IMR-90 (cell line): Measurements from ENCODE around the gene LANCL3. TPM values are rescaled to one million over a fixed set of nuclear protein-coding genes. Genes with fewer than 3 reads are reported as not detected.

Experiments
- ATAC-seq: fragments of 200-7000 bp; cut with Tn5 transposase; 2 replicates; pipeline ENCODE4 v1.9.1; 2020; ENCODE audit warnings: low read depth, mild to moderate bottlenecking, moderate library complexity
- BruUV-seq: library from RNA; stranded (reverse); fragments of 400-500 nt; replicated peaks from 2 replicates; lab custom pipeline; 2021; lab: Mats Ljungman, UMichigan
- CTCF ChIA-PET: fragments of 300-600 bp; formaldehyde crosslinking; extraction: SDS; loops from one replicate; lab custom pipeline; 2021; ENCODE audit warnings: antibody characterized with exemption; lab: Yijun Ruan, JAX
- POLR2A ChIA-PET: fragments of 300-600 bp; sonication (Branson Sonifier 250); formaldehyde crosslinking; loops from one replicate; lab custom pipeline; 2022; ENCODE audit warnings: antibody characterized with exemption; ENCODE audit not compliant: unreplicated experiment; lab: Charles Lee
- DNase-seq: peaks from one replicate; pipeline ENCODE4 v3.0.0; 2013
- H2AFZ ChIP-seq: replicated peaks from 2 replicates; pipeline ENCODE3; 2013; ENCODE audit warnings: low read length, mild to moderate bottlenecking; ENCODE audit not compliant: poor library complexity
- H2AK5ac ChIP-seq: 2 replicates; pipeline ENCODE4 v1.6.1; 2013; ENCODE audit warnings: low read depth, low read length, inconsistent platforms
- H2AK9ac ChIP-seq: replicated peaks from 2 replicates; pipeline ENCODE3; 2013; ENCODE audit warnings: mild to moderate bottlenecking, low read depth, low read length, moderate library complexity; ENCODE audit not compliant: poor library complexity
- H2BK120ac ChIP-seq: 2 replicates; pipeline ENCODE4 v1.6.1; 2013; ENCODE audit warnings: low read depth, low read length, inconsistent platforms
- H2BK15ac ChIP-seq: 3 replicates; pipeline ENCODE4 v1.6.1; 2013; ENCODE audit warnings: low read depth, low read length, inconsistent platforms
- H2BK20ac ChIP-seq: 2 replicates; pipeline ENCODE4 v1.6.1; 2013; ENCODE audit warnings: low read depth, mild to moderate bottlenecking, inconsistent platforms, low read length, moderate library complexity
- H2BK5ac ChIP-seq: 2 replicates; pipeline ENCODE4 v1.6.1; 2013; ENCODE audit warnings: mild to moderate bottlenecking, low read depth, low read length, inconsistent platforms; ENCODE audit not compliant: poor library complexity, severe bottlenecking
- H3K14ac ChIP-seq: replicated peaks from 2 replicates; pipeline ENCODE4 v1.6.1; 2013; ENCODE audit warnings: low read depth, low read length, inconsistent platforms
- H3K18ac ChIP-seq: 2 replicates; pipeline ENCODE4 v1.6.1; 2013; ENCODE audit warnings: low read depth, low read length, control low read depth
- H3K23ac ChIP-seq: 2 replicates; pipeline ENCODE4 v1.6.1; 2013; ENCODE audit warnings: low read depth, low read length, inconsistent platforms
- H3K27ac ChIP-seq: 2 replicates; pipeline ENCODE4 v1.5.1; 2013; ENCODE audit warnings: mild to moderate bottlenecking, control low read depth, low read length; ENCODE audit not compliant: insufficient read depth
- H3K27me3 ChIP-seq: 2 replicates; pipeline ENCODE4 v1.6.1; 2013; ENCODE audit warnings: low read length; ENCODE audit not compliant: control insufficient read depth, insufficient read depth
- H3K36me3 ChIP-seq: 2 replicates; pipeline ENCODE4 v1.6.1; 2013; ENCODE audit warnings: low read length, mixed read lengths; ENCODE audit not compliant: control insufficient read depth, insufficient read depth
- H3K4ac ChIP-seq: 2 replicates; pipeline ENCODE4 v1.6.1; 2013; ENCODE audit warnings: low read depth, low read length, inconsistent platforms
- H3K4me1 ChIP-seq: 2 replicates; pipeline ENCODE4 v1.6.1; 2013; ENCODE audit warnings: low read length, mixed read lengths; ENCODE audit not compliant: control insufficient read depth, insufficient read depth
- H3K4me2 ChIP-seq: 2 replicates; pipeline ENCODE4 v1.6.1; 2013; ENCODE audit warnings: low read depth, mild to moderate bottlenecking, control low read depth, low read length, moderate library complexity
- H3K4me3 ChIP-seq: 2 replicates; pipeline ENCODE4 v1.5.1; 2013; ENCODE audit warnings: low read depth, mild to moderate bottlenecking, control low read depth, low read length, moderate library complexity; ENCODE audit not compliant: insufficient read depth
- H3K56ac ChIP-seq: 2 replicates; pipeline ENCODE4 v1.6.1; 2013; ENCODE audit warnings: low read length, inconsistent platforms; ENCODE audit not compliant: insufficient read depth; ENCODE audit errors: extremely low read depth
- H3K79me1 ChIP-seq, 2 experiments: 2 replicates each; pipeline ENCODE4 v1.6.1; 2013; ENCODE audit warnings: low read length in 2 of 2, inconsistent platforms in 1 of 2, low read depth in 1 of 2
- H3K9ac ChIP-seq: 2 replicates; pipeline ENCODE4 v1.6.1; 2013; ENCODE audit warnings: low read depth, low read length, control low read depth
- H3K9me1 ChIP-seq: 2 replicates; pipeline ENCODE4 v1.6.1; 2013; ENCODE audit warnings: low read length, inconsistent platforms; ENCODE audit not compliant: insufficient read depth
- H3K9me3 ChIP-seq: 2 replicates; pipeline ENCODE4 v1.6.1; 2013; ENCODE audit warnings: low read length; ENCODE audit not compliant: control insufficient read depth, insufficient read depth
- H4K20me1 ChIP-seq: 2 replicates; pipeline ENCODE4 v1.6.1; 2013; ENCODE audit warnings: low read length, inconsistent platforms; ENCODE audit not compliant: insufficient read depth
- H4K5ac ChIP-seq: 2 replicates; pipeline ENCODE4 v1.6.1; 2013; ENCODE audit warnings: mild to moderate bottlenecking, low read depth, low read length, control low read depth
- H4K8ac ChIP-seq, 2 experiments: 2 replicates each; pipeline ENCODE4 v1.6.1; 2013; ENCODE audit warnings: low read depth in 2 of 2, low read length in 2 of 2, control low read depth in 1 of 2, inconsistent platforms in 1 of 2
- H4K91ac ChIP-seq: 2 replicates; pipeline ENCODE4 v1.6.1; 2013; ENCODE audit warnings: low read depth, low read length, inconsistent platforms; ENCODE audit not compliant: insufficient read depth
- BHLHE40 ChIP-seq: fragments of 150-350 bp; IDR thresholded peaks from 2 replicates; pipeline ENCODE4 v1.6.1; 2016; ENCODE audit warnings: mild to moderate bottlenecking, low read depth, low read length
- CEBPB ChIP-seq: IDR thresholded peaks from 2 replicates; pipeline ENCODE4 v1.6.1; 2012; ENCODE audit warnings: low read depth, low read length, improper control_type of control experiment
- CHD1 ChIP-seq: IDR thresholded peaks from 2 replicates; pipeline ENCODE4 v1.6.1; 2012; ENCODE audit warnings: low read depth, low read length, improper control_type of control experiment
- ELK1 ChIP-seq: fragments of 150-350 bp; IDR thresholded peaks from 2 replicates; pipeline ENCODE4 v1.6.1; 2016; ENCODE audit warnings: low read depth, mild to moderate bottlenecking, low read length, moderate library complexity, borderline replicate concordance
- FOS ChIP-seq: fragments of 150-350 bp; IDR thresholded peaks from 2 replicates; pipeline ENCODE4 v1.6.1; 2016; ENCODE audit warnings: low read depth, low read length
- MAFK ChIP-seq: IDR thresholded peaks from 2 replicates; pipeline ENCODE4 v1.6.1; 2012; ENCODE audit warnings: low read depth, low read length, improper control_type of control experiment
- MAZ ChIP-seq: IDR thresholded peaks from 2 replicates; pipeline ENCODE4 v1.6.1; 2012; ENCODE audit warnings: low read depth, mild to moderate bottlenecking, low read length, improper control_type of control experiment, moderate library complexity, borderline replicate concordance
- MXI1 ChIP-seq: IDR thresholded peaks from 2 replicates; pipeline ENCODE4 v1.6.1; 2012; ENCODE audit warnings: low read depth, mild to moderate bottlenecking, low read length, moderate library complexity, borderline replicate concordance
- NFE2L2 ChIP-seq: fragments of 150-350 bp; IDR thresholded peaks from 2 replicates; pipeline ENCODE4 v1.6.1; 2016; ENCODE audit warnings: low read depth, mild to moderate bottlenecking, low read length
- POLR2A ChIP-seq: IDR thresholded peaks from 2 replicates; pipeline ENCODE4 v1.6.1; 2012; ENCODE audit warnings: mild to moderate bottlenecking, low read depth, low read length
- RAD21 ChIP-seq: IDR thresholded peaks from 2 replicates; pipeline ENCODE4 v1.6.1; 2012; ENCODE audit warnings: low read length, improper control_type of control experiment
- RCOR1 ChIP-seq: IDR thresholded peaks from 2 replicates; pipeline ENCODE4 v1.6.1; 2012; ENCODE audit warnings: mild to moderate bottlenecking, low read length, improper control_type of control experiment; ENCODE audit not compliant: insufficient replicate concordance
- RFX5 ChIP-seq: IDR thresholded peaks from 2 replicates; pipeline ENCODE4 v1.8.0; 2012; ENCODE audit warnings: low read depth, mild to moderate bottlenecking, low read length, moderate library complexity
- SMC3 ChIP-seq: fragments of 150-350 bp; IDR thresholded peaks from 2 replicates; pipeline ENCODE4 v1.6.1; 2016; ENCODE audit warnings: low read depth, mild to moderate bottlenecking, antibody characterized with exemption, low read length, moderate library complexity
- WGBS, 2 experiments: methylation state at CpG; one replicate each; pipeline versions ENCODE4 v1.1.5 to v1.1.7; 2013; ENCODE audit warnings: missing lambda C conversion rate in 2 of 2; ENCODE audit not compliant: insufficient read length in 1 of 2; ENCODE audit errors: extremely low coverage in 2 of 2; 5-methylcytosine and 5-hydroxymethylcytosine counted together
- dilution Hi-C: fragments of 300-500 bp; cut with HindIII; formaldehyde crosslinking; loops from one replicate; pipeline ENCODE4 v1.14.3; 2018; ENCODE audit warnings: low sequenced_read_pairs; ENCODE audit not compliant: unreplicated experiment
- in situ Hi-C: fragments of 300-500 bp; cut with MboI; formaldehyde crosslinking; loops from 3 replicates; pipeline ENCODE4 v1.14.3; 2019; ENCODE audit warnings: low sequenced_read_pairs, inconsistent platforms, mixed read lengths
- intact Hi-C: fragments of 100-400 bp; cut with micrococcal nuclease; formaldehyde crosslinking; loops from 2 replicates; pipeline ENCODE4 v1.10.0; 2022
- polyA plus RNA-seq, 3 experiments: library from polyadenylated mRNA; depleted of rRNA; stranded (reverse); fragments of >200 nt; gene quantifications; 2 replicates each; pipeline ENCODE4 v1.2.3, GENCODE V29; 2012; ENCODE audit warnings: low replicate concordance in 1 of 3
- total RNA-seq: library from RNA; depleted of rRNA; stranded (reverse); fragments of >200 nt; gene quantifications from 2 replicates; pipeline ENCODE4 v1.2.3, GENCODE V29; 2012
- TF ChIP-seq, protein P1 (sequence below): fragments of 150-350 bp; IDR thresholded peaks from 2 replicates; pipeline ENCODE4 v1.6.1; 2017; ENCODE audit warnings: mild to moderate bottlenecking, antibody characterized with exemption, low read length, low read depth
- TF ChIP-seq, protein P2 (sequence below): conservative IDR thresholded peaks from 2 replicates; pipeline ENCODE4 v1.5.1; 2012; ENCODE audit warnings: mild to moderate bottlenecking, low read depth, low read length, improper control_type of control experiment

LANCL3 gene
- total and polyA plus RNA-seq, 2 of the 4 experiments (the other 2 are of a cell fraction), result not detected

- in situ Hi-C loops, result no loop called here
- 86% methylated on average over 17 of the region's 25 CpGs; no CpG with 5 or more reads in 1 of the 2 experiments for WGBS, 2 experiments
- no peak for ATAC-seq
These were observed 26.4 kb upstream of the LANCL3 start for GRCh38 chrX:37545066-37545465.

More at GRCh38 chrX:37545066-37545465, 26.4 kb upstream of the LANCL3 start:
- Histone ChIP-seq H2BK5ac (no peak overlapping the region), H3K36me3 (no peaks in the 10 kb centered on the region), H3K14ac (no peak overlapping the region), H2BK15ac (no peak overlapping the region), H2BK20ac (no peak overlapping the region), H3K9me1 (no peaks in the 10 kb centered on the region), H3K18ac (no peak overlapping the region), H3K9me3 (peaks cover 6% of the 10 kb centered on the region; the same call in 1 of the 2 replicates), H3K56ac (no peak overlapping the region), H3K4me3 (no peak overlapping the region), H3K9ac (no peak overlapping the region), H4K91ac (no peak overlapping the region), H3K23ac (no peak overlapping the region), H3K27ac (no peak overlapping the region), H3K4me1 (no peaks in the 10 kb centered on the region), H2BK120ac (no peak overlapping the region), H4K5ac (no peak overlapping the region), H4K8ac (no peak overlapping the region), H3K79me1 (no peaks in the 10 kb centered on the region), H3K4ac (no peak overlapping the region), H2AK5ac (no peak overlapping the region), H2AFZ (no peak overlapping the region), H3K4me2 (no peak overlapping the region), H3K27me3 (no peaks in the 10 kb centered on the region), H2AK9ac (no peak overlapping the region), H4K20me1 (no peaks in the 10 kb centered on the region)
- DNase-seq, result no peak
- TF ChIP-seq RFX5 (no peak), SMC3 (no peak), RCOR1 (no peak), BHLHE40 (no peak), POLR2A (no peak), MAZ (no peak), NFE2L2 (no peak), ELK1 (no peak), MAFK (no peak), MXI1 (no peak), CHD1 (no peak), FOS (no peak), RAD21 (no peak), CEBPB (no peak)
- TF ChIP-seq, protein P1, sequence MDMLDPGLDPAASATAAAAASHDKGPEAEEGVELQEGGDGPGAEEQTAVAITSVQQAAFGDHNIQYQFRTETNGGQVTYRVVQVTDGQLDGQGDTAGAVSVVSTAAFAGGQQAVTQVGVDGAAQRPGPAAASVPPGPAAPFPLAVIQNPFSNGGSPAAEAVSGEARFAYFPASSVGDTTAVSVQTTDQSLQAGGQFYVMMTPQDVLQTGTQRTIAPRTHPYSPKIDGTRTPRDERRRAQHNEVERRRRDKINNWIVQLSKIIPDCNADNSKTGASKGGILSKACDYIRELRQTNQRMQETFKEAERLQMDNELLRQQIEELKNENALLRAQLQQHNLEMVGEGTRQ, result no peak
- TF ChIP-seq, protein P2, sequence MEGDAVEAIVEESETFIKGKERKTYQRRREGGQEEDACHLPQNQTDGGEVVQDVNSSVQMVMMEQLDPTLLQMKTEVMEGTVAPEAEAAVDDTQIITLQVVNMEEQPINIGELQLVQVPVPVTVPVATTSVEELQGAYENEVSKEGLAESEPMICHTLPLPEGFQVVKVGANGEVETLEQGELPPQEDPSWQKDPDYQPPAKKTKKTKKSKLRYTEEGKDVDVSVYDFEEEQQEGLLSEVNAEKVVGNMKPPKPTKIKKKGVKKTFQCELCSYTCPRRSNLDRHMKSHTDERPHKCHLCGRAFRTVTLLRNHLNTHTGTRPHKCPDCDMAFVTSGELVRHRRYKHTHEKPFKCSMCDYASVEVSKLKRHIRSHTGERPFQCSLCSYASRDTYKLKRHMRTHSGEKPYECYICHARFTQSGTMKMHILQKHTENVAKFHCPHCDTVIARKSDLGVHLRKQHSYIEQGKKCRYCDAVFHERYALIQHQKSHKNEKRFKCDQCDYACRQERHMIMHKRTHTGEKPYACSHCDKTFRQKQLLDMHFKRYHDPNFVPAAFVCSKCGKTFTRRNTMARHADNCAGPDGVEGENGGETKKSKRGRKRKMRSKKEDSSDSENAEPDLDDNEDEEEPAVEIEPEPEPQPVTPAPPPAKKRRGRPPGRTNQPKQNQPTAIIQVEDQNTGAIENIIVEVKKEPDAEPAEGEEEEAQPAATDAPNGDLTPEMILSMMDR, result no peak
- BruUV-seq, result no TSS peak
- intact Hi-C loops (no loop called here), dilution Hi-C loops (no loop called here)
- CTCF ChIA-PET, result no interaction called here
- POLR2A ChIA-PET, result no interaction called here
